Stimulated activated CD8-positive, alpha-beta memory T cell treated with anti-CD3 and anti-CD28 coated beads, Interleukin-4, amount 100 ng/mL, for 48 hours (primary cell): ENCODE measurements around the gene DPP6.
"Not testable (repeated sequence)": the region's sequence is repeated elsewhere in the genome, so short reads cannot be mapped to it uniquely, and the experiment has no call there.

Experiments used
- DNase-seq: peaks from one replicate; pipeline ENCODE4 v3.0.0-alpha.2; 2020

DPP6 gene

DNA sequence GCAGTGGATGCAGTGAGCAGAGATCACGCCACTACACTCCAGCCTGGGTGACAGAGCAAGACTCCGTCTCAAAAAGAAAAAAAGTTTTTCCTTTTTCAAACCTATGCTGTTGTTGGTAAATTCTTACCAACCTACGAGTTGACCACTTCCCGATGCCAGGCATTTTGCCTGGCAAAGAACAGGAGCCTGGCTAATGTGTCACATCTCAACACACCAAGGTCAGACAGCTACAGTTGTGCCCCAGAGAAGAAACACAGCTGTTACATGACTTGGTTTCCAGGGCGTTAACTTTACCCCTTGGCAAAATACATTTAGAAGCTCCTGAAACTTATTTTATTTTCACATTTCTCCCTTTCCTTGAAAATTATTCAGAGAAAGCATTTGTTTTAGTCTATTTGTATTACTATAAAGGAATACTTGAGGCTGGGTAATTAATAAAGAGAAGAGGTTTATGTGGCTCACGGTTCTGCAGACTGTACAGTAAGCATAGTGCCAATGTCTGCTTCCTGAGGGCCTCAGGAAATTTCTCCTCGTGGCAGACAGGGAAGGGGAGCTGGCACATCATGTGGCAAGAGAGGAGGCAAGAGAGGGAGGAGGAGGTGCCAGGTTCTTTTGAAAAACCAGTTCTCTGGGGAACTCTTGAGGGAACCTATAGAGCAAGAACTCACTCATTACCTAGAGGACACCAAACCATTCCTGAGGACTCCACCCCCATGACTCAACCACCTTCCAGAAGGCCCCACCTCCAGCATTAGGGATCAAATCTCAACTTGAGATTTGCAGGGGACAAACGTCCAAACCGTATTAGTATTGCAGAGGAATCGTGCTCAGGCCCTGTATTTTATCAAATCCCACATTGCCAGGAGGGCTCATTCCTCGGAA, 867.4 kb downstream of the DPP6 start:
- no peak for DNase-seq

DNA sequence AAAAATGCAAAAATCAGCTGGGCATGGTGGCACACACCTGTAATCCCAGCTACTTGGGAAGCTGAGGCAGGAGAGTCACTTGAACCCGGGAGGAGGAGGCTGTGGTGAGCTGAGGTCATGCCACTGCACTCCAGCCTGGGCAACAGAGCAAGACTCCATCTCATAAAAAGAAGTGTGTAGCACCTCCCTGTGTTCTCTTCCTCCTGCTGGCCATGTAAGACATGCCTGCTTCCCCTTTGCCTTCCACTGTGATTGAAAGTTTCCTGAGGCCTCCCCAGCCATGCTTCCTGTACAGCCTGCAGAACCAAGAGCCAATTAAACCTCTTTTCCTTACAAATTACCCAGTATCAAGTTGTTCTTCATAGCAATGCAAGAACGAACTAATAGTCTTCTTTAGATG, 870.3 kb downstream of the DPP6 start:
- not testable (repeated sequence) for DNase-seq

DNA sequence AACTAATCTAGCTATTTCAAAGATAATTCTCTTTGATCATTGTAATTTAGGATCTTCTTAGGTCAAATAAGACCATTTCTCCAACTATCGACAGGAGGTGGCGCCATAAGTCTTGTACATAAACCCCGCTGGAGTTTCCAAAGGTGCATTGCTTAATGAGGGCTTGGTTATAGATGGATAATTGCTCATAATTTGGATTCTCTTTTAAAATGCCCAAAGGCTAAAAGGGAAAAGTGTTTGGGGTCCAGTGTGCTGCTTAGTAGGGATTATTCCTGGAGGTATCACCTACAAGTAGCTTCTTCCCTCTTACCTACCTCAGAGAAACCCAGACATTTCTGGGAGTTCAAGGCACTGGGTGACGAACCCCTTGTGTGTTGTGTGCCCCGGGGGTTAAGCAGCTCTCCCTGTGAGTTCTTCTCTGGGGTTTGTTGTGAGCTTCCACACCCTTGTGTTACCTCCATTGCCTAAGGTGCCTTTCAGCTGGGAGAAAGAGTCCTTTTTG, 875.5 kb downstream of the DPP6 start:
- peak; percentile 83 for DNase-seq

DNA sequence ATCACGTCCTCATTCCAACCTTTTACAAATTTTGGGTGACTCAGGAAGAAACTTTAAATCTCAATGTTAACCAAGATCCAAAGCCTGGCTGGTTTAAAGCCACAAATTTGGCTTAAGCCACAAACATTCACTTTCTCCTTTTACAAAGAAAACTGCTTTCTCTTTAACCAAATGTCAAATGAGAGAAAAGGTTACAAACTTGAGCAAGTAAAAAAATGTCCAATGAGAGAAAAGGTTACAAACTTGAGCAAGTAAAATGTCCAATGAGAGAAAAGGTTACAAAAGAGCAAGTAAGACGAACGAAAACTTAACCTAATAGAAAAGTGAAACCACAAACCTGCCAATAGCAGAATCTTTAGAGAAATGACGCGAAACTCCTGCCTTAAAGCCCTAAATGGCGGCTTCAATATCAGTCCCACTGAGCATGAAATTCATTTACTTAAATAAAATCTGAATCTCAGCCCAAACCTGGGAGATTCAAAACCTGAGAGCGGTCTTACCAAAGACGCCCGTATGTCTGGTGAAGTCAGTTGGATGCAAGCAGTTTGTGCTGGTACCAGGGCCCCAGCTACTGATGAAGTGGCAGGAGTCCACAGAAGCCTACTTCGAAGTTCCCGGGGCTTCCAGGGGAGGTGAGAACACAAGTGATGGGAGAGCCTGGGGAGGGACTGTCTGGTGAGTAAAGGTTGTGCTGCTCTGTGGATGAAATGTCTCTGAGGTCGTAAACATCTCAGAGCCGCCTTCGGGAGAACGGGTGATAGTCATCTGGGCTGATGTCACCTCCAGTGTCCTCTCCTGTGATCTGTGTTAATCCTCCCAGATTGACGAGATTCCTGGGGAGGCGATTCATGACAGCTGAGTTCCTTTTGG, 876.2 kb downstream of the DPP6 start:
- peak; percentile 63 for DNase-seq

DNA sequence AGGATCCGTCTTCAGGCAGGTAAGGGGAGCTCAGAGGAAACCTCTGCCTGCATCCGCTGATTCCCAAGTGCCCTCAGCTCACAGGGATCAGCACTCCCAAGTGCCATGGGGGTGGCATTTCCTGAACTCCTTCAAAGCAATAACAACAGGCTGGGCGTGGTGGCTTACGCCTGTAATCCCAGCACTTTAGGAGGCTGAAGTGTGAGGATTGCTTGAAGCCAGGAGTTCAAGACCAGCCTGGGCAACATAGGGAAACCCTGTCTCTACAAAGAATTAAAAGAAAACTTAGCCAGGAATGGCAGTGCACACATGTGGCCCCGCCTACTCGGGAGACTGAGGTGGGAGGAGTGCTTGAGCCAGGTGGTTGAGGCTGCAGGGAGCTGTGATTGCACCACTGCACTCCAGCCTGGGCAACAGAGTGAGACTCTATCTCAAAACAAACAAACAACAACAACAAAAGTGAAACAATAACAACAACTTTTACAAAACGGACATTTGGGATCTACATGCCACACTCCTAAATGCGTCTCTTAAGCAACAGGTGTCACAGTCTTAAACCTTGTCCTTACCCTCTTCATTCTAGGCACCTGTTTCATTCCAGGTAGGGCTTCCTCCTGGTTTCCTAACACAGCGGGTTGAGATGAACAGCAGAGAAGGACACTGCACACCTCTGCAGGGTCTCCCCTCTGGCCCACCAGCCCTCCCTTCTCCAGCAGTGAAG, 877.0 kb downstream of the DPP6 start:
- DNase-seq: no peak

DNA sequence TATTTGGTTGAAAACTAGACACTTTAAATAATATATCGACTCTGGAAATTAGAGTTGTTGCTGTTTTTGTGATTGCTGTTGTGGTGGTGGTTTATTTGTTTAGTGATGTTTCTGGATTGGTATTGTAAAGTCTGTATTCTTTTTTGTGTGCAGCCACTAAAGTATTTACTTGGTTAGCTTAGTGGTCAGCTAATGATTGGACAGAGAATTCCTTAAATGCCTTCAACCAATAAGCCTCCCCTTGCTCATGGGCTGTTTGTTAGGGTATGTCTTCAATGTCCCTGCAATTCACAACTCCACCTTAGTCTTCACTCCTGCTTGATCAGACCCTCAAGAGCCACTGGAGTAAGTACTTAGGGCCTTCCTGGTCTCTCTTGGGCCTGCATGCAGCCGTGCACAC, 879.7 kb downstream of the DPP6 start:
- no peak for DNase-seq

DNA sequence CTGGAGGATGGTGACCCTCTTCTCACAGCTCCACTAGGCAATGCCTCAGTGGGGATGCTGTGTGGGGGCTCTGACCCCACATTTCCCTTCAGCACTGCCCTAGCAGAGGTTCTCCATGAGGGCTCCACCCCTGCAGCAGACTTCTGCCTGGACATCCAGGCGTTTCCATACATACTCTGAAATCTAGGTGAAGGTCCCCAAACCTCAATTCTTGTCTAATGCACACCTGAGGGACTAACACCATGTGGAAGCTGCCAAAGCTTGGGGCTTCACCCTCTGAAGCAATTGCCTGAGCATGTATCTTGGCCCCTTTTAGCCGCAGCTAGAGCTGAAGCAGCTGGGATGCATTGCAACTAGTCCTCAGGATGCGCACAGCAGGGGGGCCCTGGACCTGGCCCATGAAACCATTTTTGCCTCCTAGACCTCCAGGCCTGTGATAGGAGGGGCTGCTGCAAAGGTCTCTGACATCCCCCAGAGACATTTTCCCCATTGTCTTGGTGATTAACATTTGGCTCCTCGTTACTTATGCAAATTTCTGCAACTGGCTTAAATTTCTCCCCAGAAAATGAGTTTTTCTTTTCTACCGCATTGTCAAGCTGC, 882.3 kb downstream of the DPP6 start:
- not testable (repeated sequence) for DNase-seq

DNA sequence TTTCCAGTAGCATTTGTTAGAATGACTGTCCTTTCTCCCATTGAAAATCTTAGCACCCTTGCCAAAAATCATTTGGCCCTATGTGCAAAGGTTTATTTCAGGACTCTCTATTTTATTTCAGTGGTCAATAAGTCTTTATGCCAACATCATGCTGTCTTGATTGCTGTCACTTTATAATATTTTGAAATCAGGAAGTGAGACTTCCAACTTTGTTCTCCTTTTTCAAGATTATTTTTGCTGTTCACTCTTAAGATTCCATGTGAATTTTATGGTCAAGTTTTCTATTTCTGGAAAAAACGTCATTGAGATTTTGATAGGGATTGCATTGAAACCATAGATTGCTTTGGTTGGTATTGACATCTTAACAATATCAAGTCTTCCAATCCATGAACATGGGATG, 885.6 kb downstream of the DPP6 start:
- no peak for DNase-seq

DNA sequence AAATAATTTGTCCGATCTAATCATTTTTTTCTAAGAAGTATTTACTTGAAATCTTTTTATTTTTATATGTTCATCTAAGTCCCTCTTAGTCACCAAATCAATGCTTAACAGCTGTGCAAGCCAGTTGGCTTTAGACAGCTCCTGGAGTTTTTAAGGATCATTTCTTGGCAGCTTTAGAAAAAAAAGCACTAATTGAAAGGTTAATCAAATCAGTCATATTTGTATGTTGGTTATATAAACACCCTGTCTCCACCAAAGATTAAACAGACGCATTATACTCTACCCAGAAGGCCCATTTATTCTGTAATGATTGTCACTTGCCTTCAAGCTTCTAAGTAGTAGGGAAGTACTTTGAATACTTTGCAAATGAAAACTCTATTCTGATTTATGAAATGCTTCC, 890.5 kb downstream of the DPP6 start:
- DNase-seq: no peak
